GM19239 (cell line): ENCODE measurements around the gene PIPOX.

ENCODE experiments used
- DNase-seq: peaks from one replicate; pipeline ENCODE4 v3.0.0; 2011; ENCODE audit warnings: low spot score; ENCODE audit not compliant: insufficient read length
- FAIRE-seq: peaks from 2 replicates; lab custom pipeline; 2011; peaks lifted over from hg19 to GRCh38; lab: Jason Lieb, UNC

The PIPOX gene

GRCh38 chr17:29091606-29092289 lies 48.8 kb downstream of the PIPOX start:
- DNase-seq (no peak), FAIRE-seq (no peak)

DNA sequence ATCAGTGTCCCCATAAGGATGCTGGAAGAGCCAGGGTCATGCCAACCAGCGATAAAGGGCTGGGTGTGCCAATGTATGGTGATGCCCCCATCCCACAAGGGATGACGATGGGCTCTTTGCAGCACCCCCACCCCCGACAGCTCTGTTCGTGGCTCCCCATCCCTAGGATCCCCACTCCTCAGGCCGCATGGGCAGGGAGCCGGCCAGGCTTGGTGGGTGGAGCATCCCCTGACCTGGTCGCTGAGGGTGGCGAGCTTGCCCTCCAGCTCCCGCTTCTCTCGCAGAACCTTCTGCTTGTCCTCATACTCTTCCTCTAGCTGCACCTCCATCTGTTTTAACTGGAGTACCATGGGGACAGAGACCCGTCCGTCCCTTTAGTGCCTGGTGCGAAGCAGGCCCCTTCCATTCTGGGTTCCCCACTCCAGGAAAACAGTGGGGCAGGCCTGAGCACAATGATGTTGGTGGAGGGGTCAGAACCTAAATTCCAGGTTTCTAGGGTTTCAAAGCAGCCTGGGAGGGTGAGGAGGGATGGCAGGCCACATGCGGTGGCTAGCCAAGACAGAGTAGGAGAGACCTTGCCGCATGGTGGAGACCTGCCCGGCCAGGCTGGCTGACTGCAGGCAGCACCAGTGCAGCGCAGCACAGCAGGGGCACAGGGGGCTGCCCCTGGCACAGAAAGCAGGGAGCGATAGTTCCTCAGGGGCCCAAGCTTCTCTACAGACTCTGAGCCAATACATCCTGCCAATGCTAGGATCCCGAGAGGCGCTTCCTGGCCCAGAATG lies 50.3 kb downstream of the PIPOX start:
- no peak for DNase-seq
- FAIRE-seq, result no peak

GRCh38 chr17:29094101-29094708 lies 51.3 kb downstream of the PIPOX start:
- FAIRE-seq, result no peak
- no peak for DNase-seq

DNA sequence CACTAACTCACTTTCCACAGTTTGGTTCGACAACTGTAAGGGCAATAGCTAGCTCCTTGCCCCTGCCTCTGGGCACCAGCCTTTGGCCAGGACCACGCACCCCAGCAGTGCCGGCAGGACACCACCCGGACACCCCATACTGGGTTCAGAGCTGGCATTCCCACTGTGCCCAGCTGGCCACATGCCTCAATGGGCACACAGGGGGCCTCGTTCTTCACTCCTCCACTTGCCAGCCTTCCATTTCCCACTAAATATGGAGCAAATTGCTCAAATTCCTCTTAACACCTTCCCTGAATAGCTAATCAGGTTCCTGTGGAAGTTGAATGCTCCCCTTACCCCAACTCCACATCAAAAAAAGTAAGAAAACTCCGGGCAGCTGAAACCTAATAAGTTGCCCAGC lies 52.5 kb downstream of the PIPOX start:
- no peak for FAIRE-seq
- DNase-seq, result no peak

DNA sequence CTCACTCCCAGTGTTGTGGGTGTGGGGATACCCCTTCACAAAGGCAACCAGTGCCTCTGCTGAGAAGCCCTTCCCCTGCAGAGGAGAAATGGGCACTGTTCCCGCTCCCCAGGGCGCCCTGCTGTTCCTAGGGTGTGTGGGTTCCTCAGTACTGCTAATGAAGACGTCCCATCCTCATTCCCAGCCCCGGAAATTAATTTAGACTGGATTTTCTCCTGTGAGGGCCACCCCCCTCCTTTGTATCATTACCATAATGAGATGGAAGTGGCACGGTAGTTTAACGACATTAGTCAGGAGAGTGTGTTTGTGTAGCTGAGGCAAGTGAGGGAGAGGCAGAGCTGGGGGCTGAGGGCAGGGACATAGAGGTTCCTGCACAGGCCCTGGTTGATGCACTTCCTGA lies 53.2 kb downstream of the PIPOX start:
- no peak for FAIRE-seq

GRCh38 chr17:29099527-29099926 lies 56.6 kb downstream of the PIPOX start:
- FAIRE-seq (no peak), DNase-seq (no peak)

More for the DNA sequence above, 53.2 kb downstream of the PIPOX start:
- no peak for DNase-seq

GRCh38 chr17:29100296-29100695 lies 57.4 kb downstream of the PIPOX start:
- no peak for FAIRE-seq
- DNase-seq, result no peak

GRCh38 chr17:29102046-29102445 lies 59.1 kb downstream of the PIPOX start:
- DNase-seq (no peak), FAIRE-seq (no peak)

GRCh38 chr17:29102741-29103181 lies 59.8 kb downstream of the PIPOX start:
- DNase-seq, result no peak
- no peak for FAIRE-seq

- FAIRE-seq (no peak), DNase-seq (no peak)
Observed at GRCh38 chr17:29103341-29103740, 60.4 kb downstream of the PIPOX start.
